ENCODE results near the gene LHFPL4.
A peak's percentile ranks its signal among the peaks of the same experiment; 100 is the strongest.
"Not testable (repeated sequence)": the region's sequence is repeated elsewhere in the genome, so short reads cannot be mapped to it uniquely, and the experiment has no call there.

The LHFPL4 gene

GRCh38 chr3:9553021-9553947 is at the start of gene LHFPL4:
TSS of gene LHFPL4 (minus strand) at chr3:9553822. CDS start at chr3:9552679, 1,143 bp downstream.
- no peak for DNase-seq (ENCODE audit: low read depth in 2 of 3, low spot score in 1 of 3)

- no peak for DNase-seq (ENCODE audit: low read depth in 2 of 3, low spot score in 1 of 3)
Observed at GRCh38 chr3:9602620-9603019, 49.0 kb upstream of the LHFPL4 start.

GRCh38 chr3:9601006-9601581 is 47.5 kb upstream of the LHFPL4 start:
- DNase-seq (ENCODE audit: low read depth in 2 of 3, low spot score in 1 of 3): not testable (repeated sequence)

GRCh38 chr3:9600597-9600996 is 47.0 kb upstream of the LHFPL4 start:
- DNase-seq (ENCODE audit: low read depth in 2 of 3, low spot score in 1 of 3): peak in 2 of 3 donors; percentile 1 to 4

- no peak for DNase-seq (ENCODE audit: low read depth in 2 of 3, low spot score in 1 of 3)
Observed at GRCh38 chr3:9598783-9599387, 45.3 kb upstream of the LHFPL4 start.

GRCh38 chr3:9595877-9596276 is 42.3 kb upstream of the LHFPL4 start:
- DNase-seq (ENCODE audit: low read depth in 2 of 3, low spot score in 1 of 3): no peak

- DNase-seq (ENCODE audit: low read depth in 2 of 3, low spot score in 1 of 3): not testable (repeated sequence)
Observed at GRCh38 chr3:9591781-9592180, 38.2 kb upstream of the LHFPL4 start.

- no peak for DNase-seq (ENCODE audit: low read depth in 2 of 3, low spot score in 1 of 3)
Observed at GRCh38 chr3:9590282-9590791, 36.7 kb upstream of the LHFPL4 start.

- no peak for DNase-seq (ENCODE audit: low read depth in 2 of 3, low spot score in 1 of 3)
Observed at GRCh38 chr3:9583792-9584191, 30.2 kb upstream of the LHFPL4 start.

- no peak for DNase-seq (ENCODE audit: low read depth in 2 of 3, low spot score in 1 of 3)
Observed at GRCh38 chr3:9583371-9583770, 29.7 kb upstream of the LHFPL4 start.

- no peak for DNase-seq (ENCODE audit: low read depth in 2 of 3, low spot score in 1 of 3)
Observed at GRCh38 chr3:9582332-9582731, 28.7 kb upstream of the LHFPL4 start.

GRCh38 chr3:9581742-9582141 is 28.1 kb upstream of the LHFPL4 start:
- no peak for DNase-seq (ENCODE audit: low read depth in 2 of 3, low spot score in 1 of 3)

- no peak for DNase-seq (ENCODE audit: low read depth in 2 of 3, low spot score in 1 of 3)
Observed at GRCh38 chr3:9569054-9569453, 15.4 kb upstream of the LHFPL4 start.

GRCh38 chr3:9565316-9565715 is 11.7 kb upstream of the LHFPL4 start:
- DNase-seq (ENCODE audit: low read depth in 2 of 3, low spot score in 1 of 3): no peak

GRCh38 chr3:9563851-9564250 is 10.2 kb upstream of the LHFPL4 start:
- no peak for DNase-seq (ENCODE audit: low read depth in 2 of 3, low spot score in 1 of 3)

- not testable (repeated sequence) for DNase-seq (ENCODE audit: low read depth in 2 of 3, low spot score in 1 of 3)
Observed at GRCh38 chr3:9560056-9560455, 6.4 kb upstream of the LHFPL4 start.

- DNase-seq (ENCODE audit: low read depth in 2 of 3, low spot score in 1 of 3): no peak
Observed at GRCh38 chr3:9553948-9554513, 409 bp upstream of the LHFPL4 start.

GRCh38 chr3:9552252-9552999 is 1.2 kb downstream of the LHFPL4 start:
- DNase-seq (ENCODE audit: low read depth in 2 of 3, low spot score in 1 of 3): peak; percentile 15 to 46 (median 20)

GRCh38 chr3:9550999-9551398 is 2.6 kb downstream of the LHFPL4 start:
- no peak for DNase-seq (ENCODE audit: low read depth in 2 of 3, low spot score in 1 of 3)

- DNase-seq (ENCODE audit: low read depth in 2 of 3, low spot score in 1 of 3): no peak
Observed at GRCh38 chr3:9549600-9549999, 4.0 kb downstream of the LHFPL4 start.

GRCh38 chr3:9548991-9549390 is 4.6 kb downstream of the LHFPL4 start:
- DNase-seq (ENCODE audit: low read depth in 2 of 3, low spot score in 1 of 3): no peak

Measured in stimulated activated CD4-positive, alpha-beta T cell treated with anti-CD3 and anti-CD28 coated beads, Interleukin-12 subunit alpha, Interleukin-12 subunit beta, amount 100 ng/mL, for 48 hours (primary cell).